Lower leg skin (tissue), 4 donors: ENCODE measurements around the gene ZSCAN5C. TPM values are rescaled to one million over a fixed set of nuclear protein-coding genes. Genes with fewer than 3 reads are reported as not detected.

ENCODE experiments used
- DNase-seq, 2 donors: peaks; one replicate each; pipeline ENCODE4 v3.0.0-alpha.2; 2019; ENCODE audit warnings: low spot score in 2 of 2
- H3K4me3 ChIP-seq: fragments of 200-600 bp; sonication (generic); 2 replicates; pipeline ENCODE4 v1.5.1; 2017; ENCODE audit warnings: mild to moderate bottlenecking, low read depth; ENCODE audit not compliant: poor library complexity, severe bottlenecking
- CTCF ChIP-seq, 3 donors: fragments of 450-650 bp; IDR thresholded peaks; one replicate each; pipeline ENCODE4 v1.5.1; 2016; ENCODE audit warnings: antibody characterized with exemption in 3 of 3, mild to moderate bottlenecking in 3 of 3, moderate library complexity in 2 of 3
- POLR2A ChIP-seq, 2 donors: fragments of 450-650 bp; IDR thresholded peaks; one replicate each; pipeline ENCODE4 v1.6.1; 2016 to 2017; ENCODE audit warnings: antibody characterized with exemption in 2 of 2, mild to moderate bottlenecking in 1 of 2, moderate library complexity in 1 of 2
- WGBS, 2 donors: methylation state at CpG; one replicate each; pipeline ENCODE4 v1.1.5; 2018; 5-methylcytosine and 5-hydroxymethylcytosine counted together
- intact Hi-C: fragments of 100-400 bp; cut with DNase I; formaldehyde crosslinking; loops from one replicate; pipeline ENCODE4 v1.15.0; 2023; ENCODE audit warnings: low total_unique reads
- total RNA-seq, 4 donors: library from RNA; depleted of rRNA; stranded (reverse); fragments of >200 nt; gene quantifications; one replicate each; pipeline ENCODE4 v1.1.0, GENCODE V29; 2016

Gene ZSCAN5C
- total RNA-seq: not detected

- 64 to 66% methylated on average over 3 of the region's 3 CpGs for WGBS, 2 donors
- no peak within 1 kb of the TSS for H3K4me3 ChIP-seq
- no peak for DNase-seq
- TF ChIP-seq POLR2A (IDR thresholded peaks at IDR 0.05) (no peak), CTCF (IDR thresholded peaks at IDR 0.05) (no peak)
- intact Hi-C loops: no loop called here
These were observed at the start of gene ZSCAN5C for GRCh38 chr19:56201973-56202372. TSS of gene ZSCAN5C (plus strand) at chr19:56202273. CDS start at chr19:56205914, 3,641 bp downstream.

GRCh38 chr19:56152644-56153043 is 49.4 kb upstream of the ZSCAN5C start:
- WGBS, 2 donors: 82 to 95% methylated on average over 2 of the region's 2 CpGs
- DNase-seq: no peak
- H3K4me3 ChIP-seq: no peak overlapping the region
- intact Hi-C loops: no loop called here
- TF ChIP-seq CTCF (IDR thresholded peaks at IDR 0.05) (no peak), POLR2A (IDR thresholded peaks at IDR 0.05) (no peak)

- WGBS, 2 donors: 59 to 61% methylated on average over 6 of the region's 6 CpGs
- DNase-seq: no peak
- TF ChIP-seq CTCF (IDR thresholded peaks at IDR 0.05): no peak
- no peak for TF ChIP-seq POLR2A (IDR thresholded peaks at IDR 0.05)
- intact Hi-C loops: no loop called here
- no peak overlapping the region for H3K4me3 ChIP-seq
These were observed 48.6 kb upstream of the ZSCAN5C start for GRCh38 chr19:56153507-56153906.

GRCh38 chr19:56155124-56155687 is 46.9 kb upstream of the ZSCAN5C start:
- intact Hi-C loops: no loop called here

GRCh38 chr19:56156768-56157167 is 45.3 kb upstream of the ZSCAN5C start:
- H3K4me3 ChIP-seq: no peak overlapping the region
- WGBS, 2 donors: 37 to 63% methylated on average over 10 to 11 of the region's 11 CpGs
- DNase-seq: no peak
- intact Hi-C loops: no loop called here
- TF ChIP-seq CTCF (IDR thresholded peaks at IDR 0.05): no peak
- TF ChIP-seq POLR2A (IDR thresholded peaks at IDR 0.05): no peak

More at GRCh38 chr19:56155124-56155687, 46.9 kb upstream of the ZSCAN5C start:
- no peak overlapping the region for H3K4me3 ChIP-seq
- TF ChIP-seq POLR2A (IDR thresholded peaks at IDR 0.05) (no peak), CTCF (IDR thresholded peaks at IDR 0.05) (no peak)
- 68% methylated on average over 14 to 15 of the region's 17 CpGs for WGBS, 2 donors
- DNase-seq: no peak

GRCh38 chr19:56158170-56158757 is 43.8 kb upstream of the ZSCAN5C start:
- 93 to 97% methylated on average over 16 of the region's 16 CpGs for WGBS, 2 donors
- H3K4me3 ChIP-seq: no peak overlapping the region
- intact Hi-C loops: no loop called here
- no peak for DNase-seq
- no peak for TF ChIP-seq POLR2A (IDR thresholded peaks at IDR 0.05)
- TF ChIP-seq CTCF (IDR thresholded peaks at IDR 0.05): no peak
